ENCODE results near the gene CTR9. TPM values are rescaled to one million over a fixed set of nuclear protein-coding genes. Genes with fewer than 3 reads are reported as not detected.
"Not testable (repeated sequence)": the region's sequence is repeated elsewhere in the genome, so short reads cannot be mapped to it uniquely, and the experiment has no call there.

The CTR9 gene
- total RNA-seq, 4 donors from 2014 or later, result 28.6 to 34.1 (median 30.5) TPM

DNA sequence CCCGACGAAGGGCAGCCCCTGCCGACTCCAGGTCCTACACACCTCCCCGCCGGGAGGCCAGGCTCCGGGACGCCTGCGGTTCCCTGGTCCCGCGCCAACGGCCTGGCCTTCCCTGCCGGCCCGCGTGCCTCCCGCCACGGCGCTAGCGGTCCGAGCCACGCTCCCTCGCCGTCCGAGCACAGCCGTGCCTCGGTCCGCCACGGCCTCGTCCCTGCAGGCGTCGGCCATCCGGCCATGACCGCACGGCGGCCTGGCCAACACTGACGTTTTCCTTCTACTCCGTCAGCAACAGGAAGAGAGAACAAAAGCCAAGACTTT, 57.1 kb downstream of the CTR9 start:
- Histone ChIP-seq H3K27me3 (no peaks in the 10 kb centered on the region), H3K27ac (peak overlapping the region; percentile 100), H3K36me3 (peaks cover 31% of the 10 kb centered on the region), H3K4me3 (peak overlapping the region; percentile 100), H3K9me3 (no peaks in the 10 kb centered on the region), H3K4me1 (peaks cover 52% of the 10 kb centered on the region)
- DNase-seq (ENCODE audit: low spot score in 2 of 2), result no peak
- 0% methylated on average over 15 of the region's 36 CpGs for WGBS
- TF ChIP-seq, protein P1, sequence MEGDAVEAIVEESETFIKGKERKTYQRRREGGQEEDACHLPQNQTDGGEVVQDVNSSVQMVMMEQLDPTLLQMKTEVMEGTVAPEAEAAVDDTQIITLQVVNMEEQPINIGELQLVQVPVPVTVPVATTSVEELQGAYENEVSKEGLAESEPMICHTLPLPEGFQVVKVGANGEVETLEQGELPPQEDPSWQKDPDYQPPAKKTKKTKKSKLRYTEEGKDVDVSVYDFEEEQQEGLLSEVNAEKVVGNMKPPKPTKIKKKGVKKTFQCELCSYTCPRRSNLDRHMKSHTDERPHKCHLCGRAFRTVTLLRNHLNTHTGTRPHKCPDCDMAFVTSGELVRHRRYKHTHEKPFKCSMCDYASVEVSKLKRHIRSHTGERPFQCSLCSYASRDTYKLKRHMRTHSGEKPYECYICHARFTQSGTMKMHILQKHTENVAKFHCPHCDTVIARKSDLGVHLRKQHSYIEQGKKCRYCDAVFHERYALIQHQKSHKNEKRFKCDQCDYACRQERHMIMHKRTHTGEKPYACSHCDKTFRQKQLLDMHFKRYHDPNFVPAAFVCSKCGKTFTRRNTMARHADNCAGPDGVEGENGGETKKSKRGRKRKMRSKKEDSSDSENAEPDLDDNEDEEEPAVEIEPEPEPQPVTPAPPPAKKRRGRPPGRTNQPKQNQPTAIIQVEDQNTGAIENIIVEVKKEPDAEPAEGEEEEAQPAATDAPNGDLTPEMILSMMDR (IDR thresholded peaks at IDR 0.05), result no peak
- TF ChIP-seq EP300 (IDR thresholded peaks at IDR 0.05) (no peak), POLR2AphosphoS5 (IDR thresholded peaks at IDR 0.05) (peak in 2 of 3 donors; percentile 41 to 64), POLR2A (IDR thresholded peaks at IDR 0.05) (no peak)

- TF ChIP-seq, protein P1 (IDR thresholded peaks at IDR 0.05), result no peak
- TF ChIP-seq EP300 (IDR thresholded peaks at IDR 0.05), result no peak
- peak; percentile 99 for TF ChIP-seq POLR2AphosphoS5 (IDR thresholded peaks at IDR 0.05)
- peak; percentile 98 to 100 for TF ChIP-seq POLR2A (IDR thresholded peaks at IDR 0.05)
- peaks cover 47% of the 10 kb centered on the region for H3K4me1 ChIP-seq
- peak; percentile 99 for DNase-seq (ENCODE audit: low spot score in 2 of 2)
- peaks cover 26% of the 10 kb centered on the region for H3K36me3 ChIP-seq
- no peaks in the 10 kb centered on the region for H3K9me3 ChIP-seq
- H3K27me3 ChIP-seq, result no peaks in the 10 kb centered on the region
- peak within 1 kb of the TSS; percentile 100 for H3K4me3 ChIP-seq
- under 1% methylated on average over 48 of the region's 65 CpGs for WGBS
- H3K27ac ChIP-seq, result peak within 1 kb of the TSS; percentile 100
Measured at GRCh38 chr11:10808553-10809372, 57.7 kb downstream of the CTR9 start, which contains the start of gene EIF4G2. TSS of gene EIF4G2 (minus strand) at chr11:10808926.

DNA sequence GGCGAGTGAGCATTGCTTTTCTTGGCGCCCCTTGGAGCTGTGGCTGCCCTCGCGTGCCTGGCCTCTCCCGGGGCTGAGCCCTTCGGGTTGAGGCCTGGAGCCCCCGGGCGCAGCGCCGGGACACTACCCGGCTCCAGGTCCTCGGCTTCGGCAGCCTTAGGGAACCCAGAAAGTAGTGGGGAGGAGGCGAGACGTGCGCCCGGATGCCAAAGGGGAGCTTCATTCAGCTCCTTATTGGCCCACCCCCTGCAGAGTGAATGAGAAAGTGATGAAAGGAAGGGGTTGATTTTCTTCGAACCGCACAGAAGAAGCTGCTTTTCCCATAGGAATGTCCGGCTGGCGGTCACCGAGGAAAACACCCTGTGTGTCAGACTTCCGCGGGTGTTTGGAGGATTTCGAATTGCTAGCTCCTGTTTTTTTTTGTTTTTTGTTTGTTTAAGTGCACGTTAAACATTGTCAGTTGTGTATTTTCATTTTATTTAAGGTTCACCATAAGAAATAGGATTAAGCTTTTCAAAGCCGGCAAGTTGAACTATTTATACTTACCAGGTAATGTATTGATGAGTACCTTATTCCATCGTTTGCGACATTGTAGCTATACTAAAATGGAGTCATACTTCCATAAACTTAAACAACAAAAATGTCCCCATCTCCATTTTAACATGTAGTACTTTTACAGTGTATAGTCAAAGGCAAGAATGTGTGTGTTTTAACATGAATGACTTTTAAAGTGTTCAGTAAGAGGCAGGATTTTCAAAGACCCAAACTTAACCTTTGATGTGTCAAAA, 58.5 kb downstream of the CTR9 start:
- no peaks in the 10 kb centered on the region for H3K27me3 ChIP-seq
- no peak for DNase-seq (ENCODE audit: low spot score in 2 of 2)
- TF ChIP-seq POLR2AphosphoS5 (IDR thresholded peaks at IDR 0.05), result no peak
- no peak for TF ChIP-seq EP300 (IDR thresholded peaks at IDR 0.05)
- TF ChIP-seq POLR2A (IDR thresholded peaks at IDR 0.05), result no peak
- TF ChIP-seq, protein P1 (IDR thresholded peaks at IDR 0.05), result no peak
- no peaks in the 10 kb centered on the region for H3K9me3 ChIP-seq
- peaks cover 18% of the 10 kb centered on the region for H3K36me3 ChIP-seq
- peak overlapping the region; percentile 100 for H3K4me3 ChIP-seq
- peaks cover 39% of the 10 kb centered on the region for H3K4me1 ChIP-seq
- peak overlapping the region; percentile 100 for H3K27ac ChIP-seq
- 2% methylated on average over 29 of the region's 29 CpGs for WGBS

DNA sequence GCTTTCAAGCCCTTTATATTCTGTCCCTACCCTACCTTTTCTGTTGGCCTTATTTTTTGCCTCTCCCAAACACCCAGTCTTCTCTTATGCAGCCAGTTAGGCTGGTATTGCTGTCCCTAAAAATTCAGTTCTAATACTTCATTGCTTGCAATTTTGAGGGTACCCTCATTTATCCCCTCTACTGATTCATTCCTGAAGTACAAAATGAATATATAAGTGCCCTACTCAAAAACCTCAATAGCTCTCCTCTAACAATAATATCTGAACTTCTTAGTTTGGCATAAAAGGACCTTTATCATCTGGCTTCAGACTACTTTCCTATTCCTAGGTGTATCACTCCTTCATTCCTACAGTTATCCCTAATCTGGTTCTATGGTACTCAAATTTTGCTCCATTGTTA, 62.9 kb downstream of the CTR9 start:
- no peak for TF ChIP-seq POLR2AphosphoS5 (IDR thresholded peaks at IDR 0.05)
- TF ChIP-seq POLR2A (IDR thresholded peaks at IDR 0.05), result no peak
- no peak for TF ChIP-seq EP300 (IDR thresholded peaks at IDR 0.05)
- TF ChIP-seq, protein P1 (IDR thresholded peaks at IDR 0.05), result no peak
- DNase-seq (ENCODE audit: low spot score in 2 of 2), result no peak

DNA sequence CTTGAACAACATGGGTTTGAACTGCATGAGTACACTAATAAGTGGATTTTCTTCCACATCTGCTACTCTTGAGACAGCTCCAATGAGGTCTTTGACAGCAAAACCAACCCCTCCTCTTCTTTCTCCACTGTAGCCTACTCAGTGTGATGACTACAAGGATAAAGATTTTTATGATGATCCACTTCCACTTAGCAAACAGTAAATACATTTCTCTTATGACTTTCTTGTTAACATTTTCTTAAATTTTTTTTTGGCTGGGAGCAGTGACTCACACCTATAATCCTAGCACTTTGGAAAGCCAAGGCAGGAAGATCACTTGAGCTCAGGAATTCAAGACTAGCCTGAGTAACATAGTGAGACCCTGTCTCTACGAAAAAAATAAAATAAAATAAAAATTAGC, 67.5 kb downstream of the CTR9 start:
- no peak for DNase-seq (ENCODE audit: low spot score in 2 of 2)
- Histone ChIP-seq H3K36me3 (no peaks in the 10 kb centered on the region), H3K27ac (no peak overlapping the region), H3K27me3 (no peaks in the 10 kb centered on the region), H3K4me1 (no peaks in the 10 kb centered on the region), H3K9me3 (no peaks in the 10 kb centered on the region), H3K4me3 (no peak overlapping the region)
- TF ChIP-seq, protein P1 (IDR thresholded peaks at IDR 0.05), result no peak
- TF ChIP-seq POLR2AphosphoS5 (IDR thresholded peaks at IDR 0.05), result no peak
- no peak for TF ChIP-seq POLR2A (IDR thresholded peaks at IDR 0.05)
- TF ChIP-seq EP300 (IDR thresholded peaks at IDR 0.05), result no peak
- 97% methylated on average over 1 of the region's 1 CpG for WGBS

More for the DNA sequence above, 62.9 kb downstream of the CTR9 start:
- Histone ChIP-seq H3K4me3 (no peak overlapping the region), H3K27ac (no peak overlapping the region), H3K36me3 (no peaks in the 10 kb centered on the region), H3K9me3 (no peaks in the 10 kb centered on the region), H3K4me1 (peaks cover 12% of the 10 kb centered on the region), H3K27me3 (no peaks in the 10 kb centered on the region)

GRCh38 chr11:10822491-10822890, 71.4 kb downstream of the CTR9 start:
- DNase-seq (ENCODE audit: low spot score in 2 of 2); H3K27ac ChIP-seq; H3K4me1 ChIP-seq; H3K4me3 ChIP-seq; H3K36me3 ChIP-seq; H3K9me3 ChIP-seq; H3K27me3 ChIP-seq: not testable (repeated sequence)
- 98% methylated on average over 3 of the region's 3 CpGs for WGBS

Data from suprapubic skin (tissue), 4 donors.